Left ventricle myocardium inferior (tissue), 1 donor: ENCODE measurements around the gene BLOC1S2. TPM values are rescaled to one million over a fixed set of nuclear protein-coding genes. Genes with fewer than 3 reads are reported as not detected.

Source experiments
- DNase-seq: peaks from one replicate; pipeline ENCODE4 v3.0.0-alpha.2; 2020
- H3K27ac ChIP-seq: fragments of 200-600 bp; replicated peaks from 2 replicates; pipeline ENCODE4 v1.8.0; 2021
- H3K27me3 ChIP-seq: fragments of 200-600 bp; 2 replicates; pipeline ENCODE4 v1.8.0; 2021; ENCODE audit warnings: low read depth
- H3K36me3 ChIP-seq: fragments of 200-600 bp; 2 replicates; pipeline ENCODE4 v1.8.0; 2021
- H3K4me1 ChIP-seq: fragments of 200-600 bp; 2 replicates; pipeline ENCODE4 v1.8.0; 2021
- H3K4me3 ChIP-seq: fragments of 200-600 bp; 2 replicates; pipeline ENCODE4 v1.8.0; 2021; ENCODE audit warnings: mild to moderate bottlenecking, moderate library complexity
- H3K9me3 ChIP-seq: fragments of 200-600 bp; replicated peaks from 2 replicates; pipeline ENCODE4 v1.8.0; 2021
- intact Hi-C: fragments of 100-400 bp; cut with micrococcal nuclease; formaldehyde crosslinking; loops from one replicate; pipeline ENCODE4 v1.11.0; 2022
- total RNA-seq: library from RNA; stranded (reverse); fragmentation: NEBNext Ultra II Directional; extraction: Animal tissue kit (Norgen Biotek cat#: 25700); gene quantifications from one replicate; pipeline ENCODE4 v1.2.1, GENCODE V29; 2021
- TF ChIP-seq, protein P1 (sequence below): fragments of 200-600 bp; IDR thresholded peaks from 2 replicates; pipeline ENCODE4 v1.8.0; 2021; ENCODE audit warnings: antibody characterized with exemption, mild to moderate bottlenecking, borderline replicate concordance
- donor health status: DM: no; HTN: yes; CAD: no; lungs with severe emphysema.

The BLOC1S2 gene
- total RNA-seq, 1 donor from 2014 or later: 21.0 TPM

DNA sequence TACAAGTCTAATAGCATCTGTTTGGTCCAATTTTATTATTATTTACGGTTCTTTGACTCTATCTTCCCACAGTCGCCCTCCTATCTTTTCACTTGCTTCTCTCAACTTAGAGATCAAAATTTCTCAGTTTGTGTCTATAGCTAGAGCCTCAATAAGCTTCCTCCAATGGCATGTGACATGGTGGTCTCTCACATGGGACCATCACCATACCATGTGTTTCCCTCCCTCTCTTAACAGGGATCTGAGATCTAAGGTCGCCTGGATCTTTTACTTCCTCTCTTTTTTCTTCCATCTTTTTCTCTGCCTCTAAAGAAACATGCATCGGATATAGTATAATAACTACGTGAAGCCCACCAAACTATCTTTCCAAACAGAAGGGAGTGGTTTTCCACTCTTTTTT is 41.7 kb upstream of the BLOC1S2 start:
- peaks cover 83% of the 10 kb centered on the region for H3K27me3 ChIP-seq
- TF ChIP-seq, protein P1, sequence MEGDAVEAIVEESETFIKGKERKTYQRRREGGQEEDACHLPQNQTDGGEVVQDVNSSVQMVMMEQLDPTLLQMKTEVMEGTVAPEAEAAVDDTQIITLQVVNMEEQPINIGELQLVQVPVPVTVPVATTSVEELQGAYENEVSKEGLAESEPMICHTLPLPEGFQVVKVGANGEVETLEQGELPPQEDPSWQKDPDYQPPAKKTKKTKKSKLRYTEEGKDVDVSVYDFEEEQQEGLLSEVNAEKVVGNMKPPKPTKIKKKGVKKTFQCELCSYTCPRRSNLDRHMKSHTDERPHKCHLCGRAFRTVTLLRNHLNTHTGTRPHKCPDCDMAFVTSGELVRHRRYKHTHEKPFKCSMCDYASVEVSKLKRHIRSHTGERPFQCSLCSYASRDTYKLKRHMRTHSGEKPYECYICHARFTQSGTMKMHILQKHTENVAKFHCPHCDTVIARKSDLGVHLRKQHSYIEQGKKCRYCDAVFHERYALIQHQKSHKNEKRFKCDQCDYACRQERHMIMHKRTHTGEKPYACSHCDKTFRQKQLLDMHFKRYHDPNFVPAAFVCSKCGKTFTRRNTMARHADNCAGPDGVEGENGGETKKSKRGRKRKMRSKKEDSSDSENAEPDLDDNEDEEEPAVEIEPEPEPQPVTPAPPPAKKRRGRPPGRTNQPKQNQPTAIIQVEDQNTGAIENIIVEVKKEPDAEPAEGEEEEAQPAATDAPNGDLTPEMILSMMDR: no peak
- H3K36me3 ChIP-seq: no peaks in the 10 kb centered on the region
- H3K27ac ChIP-seq: no peak overlapping the region
- no peak overlapping the region for H3K4me3 ChIP-seq
- H3K9me3 ChIP-seq: no peaks in the 10 kb centered on the region
- no peak for DNase-seq
- intact Hi-C loops: no loop called here
- H3K4me1 ChIP-seq: peaks cover 5% of the 10 kb centered on the region

- intact Hi-C loops: no loop called here
Measured at GRCh38 chr10:100327718-100328009, 41.2 kb upstream of the BLOC1S2 start.

DNA sequence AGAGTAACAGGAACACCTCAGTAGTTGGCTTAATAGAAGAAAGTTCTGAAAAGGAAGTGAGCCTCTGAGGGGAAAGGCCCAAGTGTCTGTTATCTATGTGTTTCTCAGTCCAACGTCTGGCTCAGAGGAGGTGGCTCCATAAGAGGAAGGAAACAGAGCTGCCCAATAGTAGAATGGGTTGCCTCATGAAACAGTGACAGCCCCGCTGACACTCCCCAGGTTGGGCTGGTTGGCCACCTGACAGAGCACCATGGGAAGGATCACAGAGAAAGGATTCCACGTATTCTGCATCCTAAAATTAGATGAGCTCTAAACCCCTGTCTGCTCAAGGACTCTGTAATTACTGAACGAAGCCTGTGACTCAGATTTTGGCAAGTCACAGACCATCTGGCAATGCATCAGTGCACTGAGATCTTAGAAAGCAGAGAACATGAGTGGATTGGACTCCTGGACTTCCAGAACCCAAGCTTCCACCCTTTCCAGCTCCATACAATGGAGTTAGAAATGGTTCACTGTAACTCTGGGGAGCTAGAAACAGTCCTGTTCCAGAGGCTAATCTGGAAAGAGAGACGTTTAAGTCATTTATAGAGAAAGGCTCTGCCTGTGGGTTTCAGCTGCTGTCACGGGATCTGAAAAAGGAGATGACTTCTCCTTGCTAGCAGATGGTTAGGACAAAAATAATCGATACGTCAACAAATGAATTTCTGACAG is 40.7 kb upstream of the BLOC1S2 start:
- Histone ChIP-seq H3K36me3 (no peaks in the 10 kb centered on the region), H3K27ac (no peak overlapping the region), H3K4me3 (no peak overlapping the region), H3K9me3 (no peaks in the 10 kb centered on the region), H3K27me3 (peaks cover 81% of the 10 kb centered on the region), H3K4me1 (peaks cover 5% of the 10 kb centered on the region)
- DNase-seq: no peak
- TF ChIP-seq, protein P1: no peak
- intact Hi-C loops: no loop called here

More at GRCh38 chr10:100327718-100328009, 41.2 kb upstream of the BLOC1S2 start:
- TF ChIP-seq, protein P1: no peak
- no peak for DNase-seq
- Histone ChIP-seq H3K4me3 (no peak overlapping the region), H3K27ac (no peak overlapping the region), H3K36me3 (no peaks in the 10 kb centered on the region), H3K4me1 (peaks cover 5% of the 10 kb centered on the region), H3K9me3 (no peaks in the 10 kb centered on the region), H3K27me3 (peaks cover 83% of the 10 kb centered on the region)

GRCh38 chr10:100325158-100325557 is 38.7 kb upstream of the BLOC1S2 start:
- TF ChIP-seq, protein P1: no peak

DNA sequence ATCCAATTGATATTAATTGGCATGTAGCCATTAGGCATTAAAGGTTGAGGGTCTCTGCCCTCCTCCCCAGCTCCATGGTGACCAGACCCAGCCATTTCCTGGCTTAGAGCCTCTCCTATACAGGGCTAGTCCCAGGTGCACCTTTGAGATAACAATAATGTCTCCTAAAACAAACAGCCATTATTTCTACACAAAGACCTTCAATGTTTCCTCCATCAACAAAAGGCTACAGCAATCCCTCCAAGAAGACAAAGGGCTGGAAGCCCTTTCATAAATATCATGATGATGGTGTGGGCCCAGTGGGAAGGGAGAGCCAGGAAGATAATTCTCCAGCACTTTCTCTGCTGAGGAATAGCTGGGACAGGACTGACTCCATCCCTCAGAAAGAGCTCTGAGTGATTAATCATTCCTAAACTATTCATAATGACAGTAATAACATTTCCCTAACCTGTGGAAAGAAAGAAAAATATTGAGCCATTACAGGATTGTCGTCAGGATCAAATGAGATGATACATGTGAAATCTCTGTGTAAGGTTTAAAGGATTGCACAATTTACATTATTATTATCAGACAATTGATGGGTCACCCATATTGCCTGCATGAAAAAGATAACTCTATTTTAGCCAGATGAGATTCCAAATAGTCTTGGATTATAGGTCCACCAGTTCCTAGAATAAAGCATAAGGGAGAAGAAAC is 33.4 kb upstream of the BLOC1S2 start:
- Histone ChIP-seq H3K36me3 (no peaks in the 10 kb centered on the region), H3K9me3 (no peaks in the 10 kb centered on the region), H3K27ac (no peak overlapping the region), H3K4me3 (no peak overlapping the region), H3K4me1 (no peaks in the 10 kb centered on the region), H3K27me3 (peaks cover 85% of the 10 kb centered on the region)
- no peak for DNase-seq
- intact Hi-C loops: no loop called here
- TF ChIP-seq, protein P1: no peak

More at GRCh38 chr10:100325158-100325557, 38.7 kb upstream of the BLOC1S2 start:
- peaks cover 5% of the 10 kb centered on the region for H3K4me1 ChIP-seq
- peaks cover 74% of the 10 kb centered on the region for H3K27me3 ChIP-seq
- H3K9me3 ChIP-seq: no peaks in the 10 kb centered on the region
- H3K36me3 ChIP-seq: no peaks in the 10 kb centered on the region
- DNase-seq: no peak
- intact Hi-C loops: no loop called here
- no peak overlapping the region for H3K27ac ChIP-seq
- no peak overlapping the region for H3K4me3 ChIP-seq
